ENCODE results near the gene ATG7.

Gene ATG7

GRCh38 chr3:11362600-11362999, 90.4 kb downstream of the ATG7 start:
- no peak overlapping the region for H3K27ac ChIP-seq
- no peak for TF ChIP-seq CTCF (conservative IDR thresholded peaks at IDR 0.05)

GRCh38 chr3:11363715-11364114, 91.5 kb downstream of the ATG7 start:
- H3K27ac ChIP-seq, result no peak overlapping the region; the same call in 1 of the 2 replicates
- TF ChIP-seq CTCF (conservative IDR thresholded peaks at IDR 0.05), result no peak

GRCh38 chr3:11364181-11364580, 92.0 kb downstream of the ATG7 start:
- no peak overlapping the region; the same call in 1 of the 2 replicates for H3K27ac ChIP-seq
- no peak for TF ChIP-seq CTCF (conservative IDR thresholded peaks at IDR 0.05)

GRCh38 chr3:11367143-11367693, 95.0 kb downstream of the ATG7 start:
- no peak for TF ChIP-seq CTCF (conservative IDR thresholded peaks at IDR 0.05)
- peak overlapping the region; percentile 91 for H3K27ac ChIP-seq

- no peak for TF ChIP-seq CTCF (conservative IDR thresholded peaks at IDR 0.05)
- no peak overlapping the region; the same call in 1 of the 2 replicates for H3K27ac ChIP-seq
These were observed 98.0 kb downstream of the ATG7 start for GRCh38 chr3:11370191-11370590.

GRCh38 chr3:11370966-11371365, 98.8 kb downstream of the ATG7 start:
- no peak for TF ChIP-seq CTCF (conservative IDR thresholded peaks at IDR 0.05)
- peak overlapping the region; percentile 55; the same call in 1 of the 2 replicates for H3K27ac ChIP-seq

GRCh38 chr3:11371747-11372146, 99.5 kb downstream of the ATG7 start:
- TF ChIP-seq CTCF (conservative IDR thresholded peaks at IDR 0.05), result no peak
- peak overlapping the region; percentile 55 for H3K27ac ChIP-seq

All from VCaP (cell line).